Measurements from ENCODE around the gene BCAR3. TPM values are rescaled to one million over a fixed set of nuclear protein-coding genes. Genes with fewer than 3 reads are reported as not detected.

The BCAR3 gene
- total RNA-seq, 3 donors from 2014 or later (not counting 1 experiment from before 2014, with no cell fraction given): 0.52 to 6.5 (median 2.4) TPM

DNA sequence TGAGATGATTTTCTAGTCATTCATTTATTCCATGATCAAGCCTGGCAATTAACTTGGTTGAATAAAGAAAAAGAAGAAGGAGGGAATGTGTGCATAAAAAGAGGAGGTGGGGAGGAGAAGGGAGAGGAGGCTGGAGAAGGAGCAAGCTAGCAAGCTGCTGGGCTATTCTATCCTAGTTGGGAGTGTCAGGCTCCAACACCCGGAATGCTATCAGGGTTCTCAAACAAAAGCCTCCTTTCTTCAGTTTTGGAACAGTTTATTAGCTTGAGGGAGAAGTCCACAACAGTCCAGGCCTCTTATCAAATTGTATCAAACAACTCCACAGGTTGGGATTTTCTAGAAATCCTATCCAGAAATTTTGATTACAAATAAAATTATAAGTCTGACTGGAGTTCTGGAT is 80.0 kb downstream of the BCAR3 start:
- Mint-ChIP-seq H3K9me3 (no peaks in the 10 kb centered on the region), H3K36me3 (no peaks in the 10 kb centered on the region), H3K4me3 (no peak overlapping the region), H3K27me3 (ENCODE audit: low read depth in 2 of 2) (peaks cover 12 to 16% of the 10 kb centered on the region in 2 donors), H3K4me1 (no peaks in the 10 kb centered on the region), H3K27ac (no peak overlapping the region)
- Histone ChIP-seq H3K4me1 (ENCODE audit: control insufficient read depth, insufficient read depth, low read length) (no peaks in the 10 kb centered on the region), H3K27ac (ENCODE audit: low read length) (no peak overlapping the region), H3K27me3 (ENCODE audit: control insufficient read depth, insufficient read depth, low read length) (no peaks in the 10 kb centered on the region), H3K9me3 (ENCODE audit: control insufficient read depth, insufficient read depth, low read length) (no peaks in the 10 kb centered on the region), H3K36me3 (ENCODE audit: control insufficient read depth, insufficient read depth, low read length) (no peaks in the 10 kb centered on the region), H3K4me3 (ENCODE audit: low read length) (no peak overlapping the region)
- no peak for ATAC-seq
- WGBS (ENCODE audit: insufficient coverage): no CpG with 5 or more reads among the region's 1 CpG
- TF ChIP-seq, protein P1, sequence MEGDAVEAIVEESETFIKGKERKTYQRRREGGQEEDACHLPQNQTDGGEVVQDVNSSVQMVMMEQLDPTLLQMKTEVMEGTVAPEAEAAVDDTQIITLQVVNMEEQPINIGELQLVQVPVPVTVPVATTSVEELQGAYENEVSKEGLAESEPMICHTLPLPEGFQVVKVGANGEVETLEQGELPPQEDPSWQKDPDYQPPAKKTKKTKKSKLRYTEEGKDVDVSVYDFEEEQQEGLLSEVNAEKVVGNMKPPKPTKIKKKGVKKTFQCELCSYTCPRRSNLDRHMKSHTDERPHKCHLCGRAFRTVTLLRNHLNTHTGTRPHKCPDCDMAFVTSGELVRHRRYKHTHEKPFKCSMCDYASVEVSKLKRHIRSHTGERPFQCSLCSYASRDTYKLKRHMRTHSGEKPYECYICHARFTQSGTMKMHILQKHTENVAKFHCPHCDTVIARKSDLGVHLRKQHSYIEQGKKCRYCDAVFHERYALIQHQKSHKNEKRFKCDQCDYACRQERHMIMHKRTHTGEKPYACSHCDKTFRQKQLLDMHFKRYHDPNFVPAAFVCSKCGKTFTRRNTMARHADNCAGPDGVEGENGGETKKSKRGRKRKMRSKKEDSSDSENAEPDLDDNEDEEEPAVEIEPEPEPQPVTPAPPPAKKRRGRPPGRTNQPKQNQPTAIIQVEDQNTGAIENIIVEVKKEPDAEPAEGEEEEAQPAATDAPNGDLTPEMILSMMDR (IDR thresholded peaks at IDR 0.05): no peak
- no peak for DNase-seq
- intact Hi-C loops (cut with micrococcal nuclease): loop anchor here (10.0 kb wide), 1 partner anchor 297 kb away; no protein-coding TSS in a partner anchor

DNA sequence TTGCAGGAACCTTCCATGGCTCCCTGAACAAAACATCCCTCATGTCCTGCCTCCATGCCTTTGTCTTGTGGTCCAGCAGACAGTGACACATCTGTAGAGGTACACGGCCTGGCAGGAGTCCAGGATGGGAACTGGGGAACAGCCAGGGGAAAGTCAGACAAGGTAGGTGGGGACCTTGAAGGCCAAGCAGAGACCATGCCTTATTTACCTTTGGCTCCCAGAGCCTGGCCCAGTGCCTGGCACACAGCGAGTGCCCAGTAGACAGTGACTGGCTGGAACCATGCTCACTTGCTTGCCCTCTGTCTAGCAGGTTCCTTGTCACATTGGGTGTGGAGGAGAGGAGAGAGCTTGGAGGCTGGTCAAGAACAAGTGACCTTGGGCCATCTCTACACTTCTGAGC is 81.0 kb downstream of the BCAR3 start:
- Mint-ChIP-seq H3K27me3 (ENCODE audit: low read depth in 2 of 2) (peaks cover 9 to 10% of the 10 kb centered on the region in 2 donors), H3K36me3 (no peaks in the 10 kb centered on the region), H3K27ac (no peak overlapping the region), H3K4me1 (no peaks in the 10 kb centered on the region), H3K4me3 (no peak overlapping the region), H3K9me3 (no peaks in the 10 kb centered on the region)
- WGBS (ENCODE audit: insufficient coverage): 87% methylated on average over 2 of the region's 2 CpGs
- Histone ChIP-seq H3K4me1 (ENCODE audit: control insufficient read depth, insufficient read depth, low read length) (no peaks in the 10 kb centered on the region), H3K27ac (ENCODE audit: low read length) (no peak overlapping the region), H3K36me3 (ENCODE audit: control insufficient read depth, insufficient read depth, low read length) (no peaks in the 10 kb centered on the region), H3K27me3 (ENCODE audit: control insufficient read depth, insufficient read depth, low read length) (no peaks in the 10 kb centered on the region), H3K4me3 (ENCODE audit: low read length) (no peak overlapping the region), H3K9me3 (ENCODE audit: control insufficient read depth, insufficient read depth, low read length) (no peaks in the 10 kb centered on the region)
- intact Hi-C loops (cut with micrococcal nuclease): loop anchor here (10.0 kb wide), 1 partner anchor 296 kb away; no protein-coding TSS in a partner anchor
- no peak for DNase-seq
- no peak for ATAC-seq
- TF ChIP-seq, protein P1 (IDR thresholded peaks at IDR 0.05): no peak

DNA sequence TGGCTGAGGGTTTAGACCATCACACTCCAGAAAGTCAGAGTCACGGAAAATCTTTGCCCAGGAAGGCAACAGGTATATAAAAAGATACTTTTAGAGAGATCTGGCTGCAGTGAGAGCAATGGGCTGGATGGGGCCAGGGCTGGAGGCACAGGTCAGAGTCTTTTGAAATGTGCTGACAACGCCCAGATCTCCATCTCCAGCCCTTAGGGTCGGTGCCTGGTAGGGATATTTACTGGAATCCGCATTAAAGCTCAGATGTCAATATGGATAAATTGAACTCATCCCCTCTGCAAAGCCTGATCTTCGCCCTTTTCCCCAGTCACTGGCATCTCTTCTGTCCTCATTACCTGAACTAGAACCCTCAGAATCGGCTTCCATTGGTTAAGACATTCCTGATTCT is 82.2 kb downstream of the BCAR3 start:
- Histone ChIP-seq H3K4me1 (ENCODE audit: control insufficient read depth, insufficient read depth, low read length) (no peaks in the 10 kb centered on the region), H3K27ac (ENCODE audit: low read length) (no peak overlapping the region), H3K9me3 (ENCODE audit: control insufficient read depth, insufficient read depth, low read length) (no peaks in the 10 kb centered on the region), H3K27me3 (ENCODE audit: control insufficient read depth, insufficient read depth, low read length) (no peaks in the 10 kb centered on the region), H3K36me3 (ENCODE audit: control insufficient read depth, insufficient read depth, low read length) (no peaks in the 10 kb centered on the region), H3K4me3 (ENCODE audit: low read length) (no peak overlapping the region)
- DNase-seq (no peak), ATAC-seq (no peak)
- intact Hi-C loops (cut with micrococcal nuclease): no loop called here
- TF ChIP-seq, protein P1 (IDR thresholded peaks at IDR 0.05): no peak
- no peak overlapping the region for H3K4me3 Mint-ChIP-seq
- no peaks in the 10 kb centered on the region for H3K36me3 Mint-ChIP-seq
- no peak overlapping the region for H3K27ac Mint-ChIP-seq
- peaks cover 2 to 7% of the 10 kb centered on the region in 2 donors for H3K27me3 Mint-ChIP-seq (ENCODE audit: low read depth in 2 of 2)
- H3K4me1 Mint-ChIP-seq: no peaks in the 10 kb centered on the region
- H3K9me3 Mint-ChIP-seq: no peaks in the 10 kb centered on the region
- 90% methylated on average over 6 of the region's 6 CpGs for WGBS (ENCODE audit: insufficient coverage)

DNA sequence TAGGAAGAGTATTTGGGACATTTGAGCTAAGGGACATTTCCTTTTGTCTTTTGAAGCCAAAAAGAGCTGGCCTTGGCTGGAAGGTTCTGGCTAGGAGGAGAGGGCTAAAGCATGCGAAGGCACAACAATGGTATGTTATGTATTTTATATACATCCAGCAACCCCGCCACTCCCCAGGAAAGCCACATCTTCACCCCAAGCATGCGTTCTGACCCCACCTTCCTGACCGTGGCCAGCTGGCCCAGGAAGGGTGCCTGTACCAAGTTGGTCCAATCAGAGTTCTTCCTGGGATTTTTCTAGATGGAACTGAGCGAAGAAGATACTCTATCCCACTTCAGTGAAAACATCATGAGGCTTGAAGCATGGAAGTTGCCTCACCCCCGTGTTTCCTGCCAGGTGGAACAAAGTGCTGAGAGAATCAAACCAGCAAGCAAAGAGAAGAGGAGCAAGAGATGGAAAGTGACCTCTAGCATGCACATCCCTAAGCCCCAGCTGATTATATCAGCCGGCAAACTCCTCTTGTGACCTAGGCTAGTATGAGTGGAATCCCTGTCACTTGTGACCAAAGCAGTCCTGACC is 82.7 kb downstream of the BCAR3 start:
- ATAC-seq (no peak), DNase-seq (no peak)
- H3K36me3 ChIP-seq (ENCODE audit: control insufficient read depth, insufficient read depth, low read length): no peaks in the 10 kb centered on the region
- H3K36me3 Mint-ChIP-seq: no peaks in the 10 kb centered on the region
- H3K4me1 ChIP-seq (ENCODE audit: control insufficient read depth, insufficient read depth, low read length): no peaks in the 10 kb centered on the region
- no peaks in the 10 kb centered on the region for H3K9me3 Mint-ChIP-seq
- TF ChIP-seq, protein P1 (IDR thresholded peaks at IDR 0.05): no peak
- no peak overlapping the region for H3K4me3 ChIP-seq (ENCODE audit: low read length)
- intact Hi-C loops (cut with micrococcal nuclease): no loop called here
- no peaks in the 10 kb centered on the region for H3K4me1 Mint-ChIP-seq
- H3K27me3 Mint-ChIP-seq (ENCODE audit: low read depth in 2 of 2): peaks cover 0 to 7% of the 10 kb centered on the region in 2 donors
- no peaks in the 10 kb centered on the region for H3K27me3 ChIP-seq (ENCODE audit: control insufficient read depth, insufficient read depth, low read length)
- no peaks in the 10 kb centered on the region for H3K9me3 ChIP-seq (ENCODE audit: control insufficient read depth, insufficient read depth, low read length)
- H3K27ac ChIP-seq (ENCODE audit: low read length): no peak overlapping the region
- H3K4me3 Mint-ChIP-seq: no peak overlapping the region
- 88% methylated on average over 6 of the region's 7 CpGs for WGBS (ENCODE audit: insufficient coverage)
- H3K27ac Mint-ChIP-seq: no peak overlapping the region

Measured in natural killer cell (primary cell).